KBM-7 (cell line): Measurements from ENCODE around the gene VASH1.

Experiments
- DNase-seq: peaks from one replicate; pipeline ENCODE4 v3.0.0-alpha.2; 2015
- in situ Hi-C: fragments of 300-500 bp; cut with MboI; formaldehyde crosslinking; loops from 2 replicates; pipeline ENCODE4 v1.14.3; 2020; ENCODE audit warnings: low sequenced_read_pairs, low pct_unique_long_range_greater_than_20kb, mixed read lengths

Gene VASH1

GRCh38 chr14:76780058-76780345, 18.7 kb downstream of the VASH1 start:
- in situ Hi-C loops: loop anchor here (10.0 kb wide), 1 partner anchor 65 kb away; no protein-coding TSS in a partner anchor
- no peak for DNase-seq

- DNase-seq: no peak
- in situ Hi-C loops: loop anchor here (10.0 kb wide), 1 partner anchor 66 kb away; no protein-coding TSS in a partner anchor
These were observed 19.1 kb downstream of the VASH1 start for GRCh38 chr14:76780360-76780759.

GRCh38 chr14:76780875-76781647, 19.8 kb downstream of the VASH1 start:
- DNase-seq: no peak
- in situ Hi-C loops: loop anchor here (10.0 kb wide), 1 partner anchor 66 kb away; no protein-coding TSS in a partner anchor

- DNase-seq: no peak
- in situ Hi-C loops: loop anchor here (10.0 kb wide), 1 partner anchor 67 kb away; no protein-coding TSS in a partner anchor
These were observed 20.4 kb downstream of the VASH1 start for GRCh38 chr14:76781648-76782051.

- DNase-seq: no peak
- in situ Hi-C loops: loop anchor here (10.0 kb wide), 1 partner anchor 67 kb away; no protein-coding TSS in a partner anchor
These were observed 21.0 kb downstream of the VASH1 start for GRCh38 chr14:76782115-76782884.

GRCh38 chr14:76782885-76783566, 21.8 kb downstream of the VASH1 start:
- in situ Hi-C loops: loop anchor here (10.0 kb wide), 1 partner anchor 68 kb away; no protein-coding TSS in a partner anchor
- peak; percentile 31 for DNase-seq

- DNase-seq: no peak
- in situ Hi-C loops: loop anchor here (10.0 kb wide), 1 partner anchor 70 kb away; no protein-coding TSS in a partner anchor
These were observed 23.1 kb downstream of the VASH1 start for GRCh38 chr14:76784266-76784874.

GRCh38 chr14:76784881-76785280, 23.6 kb downstream of the VASH1 start:
- in situ Hi-C loops: loop anchor here (10.0 kb wide), 1 partner anchor 70 kb away; no protein-coding TSS in a partner anchor
- peak; percentile 94 for DNase-seq

- DNase-seq: no peak
- in situ Hi-C loops: loop anchor here (10.0 kb wide), 1 partner anchor 72 kb away; no protein-coding TSS in a partner anchor
These were observed 25.3 kb downstream of the VASH1 start for GRCh38 chr14:76786601-76787000.

GRCh38 chr14:76792422-76792821, 31.2 kb downstream of the VASH1 start:
- DNase-seq: no peak
- in situ Hi-C loops: no loop called here

- in situ Hi-C loops: no loop called here
These were observed 32.1 kb downstream of the VASH1 start for GRCh38 chr14:76793324-76793723.

GRCh38 chr14:76793956-76794355, 32.7 kb downstream of the VASH1 start:
- in situ Hi-C loops: no loop called here

More at GRCh38 chr14:76793324-76793723, 32.1 kb downstream of the VASH1 start:
- DNase-seq: no peak

GRCh38 chr14:76806446-76806845, 45.2 kb downstream of the VASH1 start:
- no peak for DNase-seq
- in situ Hi-C loops: no loop called here

More at GRCh38 chr14:76793956-76794355, 32.7 kb downstream of the VASH1 start:
- no peak for DNase-seq

- in situ Hi-C loops: no loop called here
- DNase-seq: no peak
These were observed 46.7 kb downstream of the VASH1 start for GRCh38 chr14:76808011-76808410.

GRCh38 chr14:76808990-76809389, 47.7 kb downstream of the VASH1 start:
- no peak for DNase-seq
- in situ Hi-C loops: no loop called here

- no peak for DNase-seq
- in situ Hi-C loops: no loop called here
These were observed 49.3 kb downstream of the VASH1 start for GRCh38 chr14:76810525-76810924.

- in situ Hi-C loops: no loop called here
- peak; percentile 48 for DNase-seq
These were observed 49.7 kb downstream of the VASH1 start for GRCh38 chr14:76810953-76811400.

GRCh38 chr14:76811561-76811960, 50.3 kb downstream of the VASH1 start:
- no peak for DNase-seq
- in situ Hi-C loops: no loop called here

GRCh38 chr14:76812093-76812421, 50.8 kb downstream of the VASH1 start:
- peak; percentile 26 for DNase-seq
- in situ Hi-C loops: no loop called here
